Stimulated activated CD4-positive, alpha-beta T cell treated with anti-CD3 and anti-CD28 coated beads, TNF-alpha, amount 100 ng/mL, for 48 hours (primary cell): ENCODE results near the gene QKI.

ENCODE experiments used
- DNase-seq, 3 donors: peaks; one replicate each; pipeline ENCODE4 v3.0.0-alpha.2; 2020; ENCODE audit warnings: low read depth in 3 of 3

Gene QKI

DNA sequence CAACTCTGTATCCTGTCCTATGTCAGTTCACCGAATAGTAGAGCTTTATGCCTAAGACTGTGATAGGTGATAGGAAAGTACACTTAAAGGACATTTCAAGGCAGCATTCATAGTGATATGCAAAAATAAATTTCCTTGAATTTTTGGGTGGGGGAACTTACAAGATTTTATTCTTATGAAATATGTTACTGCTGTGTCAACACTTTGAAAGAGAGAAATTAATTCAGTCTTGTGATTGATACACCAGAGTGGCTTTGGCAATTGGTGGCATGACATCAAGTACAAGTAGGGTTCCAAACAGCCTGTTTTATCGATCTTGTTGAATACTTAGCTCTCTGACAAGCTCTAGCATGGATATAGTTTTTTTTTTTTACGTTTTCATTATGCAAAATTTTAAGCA lies 72.3 kb downstream of the QKI start:
- no peak for DNase-seq

DNA sequence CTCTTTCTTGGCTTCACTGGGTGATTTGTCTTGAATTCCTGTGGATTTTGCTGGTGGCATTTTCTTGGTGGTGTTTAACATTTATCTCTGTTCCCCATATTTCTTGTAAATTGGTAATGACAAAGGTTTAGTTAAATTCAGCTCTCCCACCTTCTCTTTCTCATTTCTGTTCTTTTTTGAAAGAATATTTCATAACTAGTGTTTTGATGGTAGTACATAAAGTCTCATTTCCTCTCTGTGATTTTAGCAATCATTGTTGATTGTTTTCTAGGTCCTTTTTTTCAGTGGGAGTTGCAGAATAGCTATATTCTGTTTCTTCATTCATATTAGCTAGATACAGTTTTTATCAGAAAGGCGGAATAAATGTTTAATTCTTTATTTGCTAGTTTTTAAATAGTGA lies 73.1 kb downstream of the QKI start:
- DNase-seq, result no peak

DNA sequence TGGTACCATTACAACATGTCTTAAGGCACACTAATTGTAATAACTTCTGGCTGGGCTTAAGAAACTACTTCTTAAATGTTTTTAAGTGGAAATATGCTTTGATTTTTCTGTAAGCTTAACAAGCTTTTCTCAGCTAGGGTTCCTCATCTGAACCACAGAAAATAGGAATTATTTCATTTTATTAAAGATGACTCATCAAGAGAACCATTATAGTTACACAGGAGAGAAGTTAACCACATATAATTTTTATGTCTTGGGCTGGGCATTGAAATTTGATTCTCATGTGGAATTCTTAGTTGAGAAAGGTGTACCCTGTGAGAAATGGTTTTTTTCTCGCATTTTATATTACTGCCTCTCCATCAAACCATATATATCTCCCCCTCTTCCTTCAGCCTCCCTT lies 75.1 kb downstream of the QKI start:
- DNase-seq, result no peak

DNA sequence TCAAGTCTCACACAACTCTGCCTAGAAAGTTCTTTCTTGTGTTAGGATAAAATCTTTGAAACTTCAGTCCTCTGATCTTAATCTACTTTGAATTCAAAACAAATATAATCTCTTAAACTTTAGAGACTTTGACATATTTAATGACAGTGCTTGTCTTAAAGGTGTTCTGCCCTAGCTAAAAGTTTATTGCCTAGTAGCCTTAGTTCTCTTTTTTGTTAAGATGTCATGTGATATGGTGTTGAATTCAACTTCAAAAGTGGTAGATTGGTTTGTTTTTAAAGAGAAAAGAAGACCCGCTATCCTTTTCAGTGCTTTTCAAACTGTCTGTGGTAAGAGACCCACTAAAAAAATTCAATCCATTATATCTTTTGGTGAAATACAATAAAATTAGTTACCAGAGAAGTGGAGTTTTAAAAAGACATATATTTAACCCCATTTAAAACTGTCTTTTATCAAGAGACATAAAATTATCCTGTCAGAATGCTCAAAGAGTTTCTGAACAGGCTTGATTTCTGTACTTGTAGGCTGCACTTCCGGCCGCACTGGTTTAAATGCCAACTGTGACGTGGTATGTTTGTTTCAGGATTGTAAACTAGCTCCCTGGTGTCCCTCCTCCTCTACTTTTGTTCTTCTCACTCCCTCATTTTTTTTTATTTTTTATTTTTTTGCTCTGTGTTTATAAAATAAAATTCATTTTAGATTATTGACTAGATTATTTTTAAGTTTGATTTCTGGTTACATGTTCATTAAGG lies 76.5 kb downstream of the QKI start:
- no peak for DNase-seq

DNA sequence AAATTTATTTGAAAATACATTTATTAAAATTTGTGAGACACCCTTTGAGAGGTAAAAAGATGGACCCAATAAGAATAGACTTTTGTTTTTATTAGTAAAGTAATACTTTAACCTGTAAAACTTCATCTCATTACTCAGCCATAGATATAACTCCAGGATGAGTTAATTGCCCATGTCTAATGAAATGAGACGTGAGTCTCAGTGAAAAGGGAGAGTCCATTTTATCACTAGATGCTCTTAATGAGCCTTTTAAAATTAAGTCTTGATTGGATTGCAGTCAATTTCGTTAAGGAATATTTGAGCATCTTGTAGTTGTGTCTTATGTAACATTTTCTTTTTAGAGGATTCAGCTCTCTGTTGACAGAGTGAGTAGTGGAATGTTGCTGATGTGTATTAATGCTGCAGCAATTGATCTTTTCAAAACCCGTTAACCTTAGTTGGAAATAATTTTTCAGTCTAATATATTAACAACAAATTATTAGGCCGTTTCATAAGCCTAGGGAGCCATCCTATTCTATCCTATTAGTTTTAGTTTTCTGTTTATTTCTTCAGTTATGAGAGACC lies 77.3 kb downstream of the QKI start:
- no peak for DNase-seq

DNA sequence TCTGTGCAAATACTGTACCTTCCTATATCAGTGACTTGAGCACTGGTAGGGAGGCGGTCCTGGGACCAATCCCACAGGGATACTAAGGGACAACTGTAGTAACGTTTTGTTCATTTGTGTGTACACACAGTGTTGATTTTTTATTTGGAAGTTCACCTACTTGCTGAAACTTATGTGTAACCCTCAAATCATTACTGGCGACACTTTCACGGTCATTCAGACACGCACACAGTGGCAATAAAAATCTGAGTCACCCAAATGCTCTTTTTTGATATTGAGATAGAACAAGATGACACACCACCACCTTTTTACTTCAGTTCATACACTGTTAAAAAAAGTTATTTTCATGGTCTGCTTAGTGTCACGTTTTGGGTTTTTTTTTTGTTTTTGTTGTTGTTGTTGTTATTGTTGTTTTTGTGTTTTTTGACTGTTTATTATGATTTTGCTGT lies 79.8 kb downstream of the QKI start:
- no peak for DNase-seq

DNA sequence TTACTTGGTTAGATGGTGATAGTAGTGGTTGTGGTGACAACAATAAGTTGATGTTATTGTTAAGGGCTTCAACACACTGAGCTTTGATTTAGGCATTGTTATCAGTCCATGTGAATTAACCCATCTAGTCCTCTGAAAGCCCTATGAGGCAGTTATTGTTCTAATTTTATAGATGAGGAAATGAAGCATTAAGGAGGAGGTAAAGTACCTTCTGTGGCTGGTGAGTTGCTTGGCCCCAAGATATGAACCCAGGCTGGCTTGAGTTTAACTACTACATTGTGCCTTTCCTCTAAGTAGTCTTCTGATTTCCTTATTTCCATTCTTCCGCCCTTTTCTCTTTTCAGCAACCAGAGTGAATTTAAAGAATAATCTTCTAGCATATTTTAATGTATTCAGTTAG lies 81.7 kb downstream of the QKI start:
- no peak for DNase-seq

DNA sequence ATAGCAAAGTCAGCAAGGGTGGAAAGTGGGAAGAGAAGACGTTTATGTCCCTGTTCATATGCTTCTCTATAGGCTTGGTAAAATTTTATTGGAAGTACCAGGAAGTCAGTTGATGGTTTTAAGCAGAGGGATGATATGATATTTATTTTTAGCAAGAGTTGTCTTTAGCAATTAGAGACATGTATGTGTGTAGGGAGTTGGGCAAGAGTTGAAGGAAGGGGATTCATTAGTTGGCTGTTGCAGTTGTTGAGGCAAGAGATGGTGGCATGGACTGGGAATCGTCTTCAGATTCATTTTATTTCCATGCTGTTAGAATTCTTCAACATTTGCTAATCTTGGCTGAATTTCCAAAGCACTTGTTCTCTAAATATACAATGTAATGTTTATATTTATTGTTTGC lies 85.6 kb downstream of the QKI start:
- DNase-seq, result no peak

DNA sequence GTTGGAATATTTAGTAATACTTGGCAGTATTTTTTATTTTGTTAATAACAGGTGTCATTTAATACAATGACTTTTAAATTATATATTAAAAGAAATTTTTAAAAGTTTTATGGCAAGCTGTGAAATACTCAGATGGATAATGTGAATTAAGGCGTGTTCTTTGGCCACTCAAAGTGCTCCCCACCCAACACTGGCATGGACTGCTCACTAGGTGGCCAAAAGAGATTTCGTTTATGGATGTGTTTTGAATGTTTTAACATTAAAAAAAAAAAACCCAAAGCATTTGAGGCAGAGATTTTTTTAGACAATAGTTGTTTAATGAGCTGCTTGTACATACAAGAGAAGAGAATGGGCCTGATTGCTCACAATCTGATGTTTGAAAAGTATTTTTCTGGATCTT lies 86.5 kb downstream of the QKI start:
- no peak for DNase-seq

DNA sequence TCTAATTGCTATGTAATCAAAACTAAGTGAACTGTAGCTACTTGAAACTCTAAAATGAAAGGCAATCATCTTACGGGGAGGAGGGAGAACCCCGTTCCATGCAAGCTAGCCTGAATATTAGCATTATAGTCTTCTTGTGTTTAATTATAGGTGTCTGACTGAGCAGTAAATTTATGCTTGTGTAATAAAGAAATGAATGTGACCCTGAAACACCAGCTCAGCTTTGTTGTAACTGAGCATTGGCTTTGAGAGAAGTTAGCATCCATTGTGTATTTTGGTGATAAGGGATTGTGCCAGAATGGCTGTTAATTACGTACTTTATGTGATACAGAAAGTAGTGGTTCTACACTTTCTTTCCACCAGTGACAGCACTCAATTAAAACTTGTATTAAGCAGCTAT lies 86.9 kb downstream of the QKI start:
- DNase-seq, result no peak

DNA sequence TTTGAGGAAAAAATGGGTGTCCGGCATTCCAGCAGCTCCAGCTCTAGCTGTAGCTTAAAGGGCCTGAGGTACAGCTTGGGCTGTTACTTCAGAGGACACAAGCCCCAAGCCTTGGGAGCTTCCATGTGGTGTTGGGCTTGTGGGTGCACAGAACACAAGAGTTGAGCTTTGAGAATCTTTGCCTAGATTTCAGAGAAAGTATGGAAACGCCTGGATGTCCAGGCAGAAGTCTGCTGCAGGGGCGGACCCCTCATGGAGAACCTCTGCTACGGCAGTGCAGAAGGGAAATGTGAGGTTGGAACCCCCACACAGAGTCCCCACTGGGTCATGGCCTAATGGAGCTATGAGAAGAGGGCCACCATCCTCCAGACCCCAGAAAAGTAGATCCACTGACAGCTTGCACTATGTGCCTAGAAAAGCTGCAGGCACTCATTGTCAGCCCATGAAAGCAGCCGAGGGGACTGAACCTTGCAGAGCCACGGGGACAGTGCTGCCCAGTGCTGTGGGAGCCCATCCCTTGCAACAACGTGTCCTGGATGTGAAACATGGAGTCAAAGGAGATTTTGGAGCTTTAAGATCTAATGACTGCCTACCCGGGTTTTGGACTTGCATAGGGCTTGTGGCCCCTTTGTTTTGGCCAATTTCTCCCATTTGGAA lies 90.6 kb downstream of the QKI start:
- DNase-seq, result no peak

DNA sequence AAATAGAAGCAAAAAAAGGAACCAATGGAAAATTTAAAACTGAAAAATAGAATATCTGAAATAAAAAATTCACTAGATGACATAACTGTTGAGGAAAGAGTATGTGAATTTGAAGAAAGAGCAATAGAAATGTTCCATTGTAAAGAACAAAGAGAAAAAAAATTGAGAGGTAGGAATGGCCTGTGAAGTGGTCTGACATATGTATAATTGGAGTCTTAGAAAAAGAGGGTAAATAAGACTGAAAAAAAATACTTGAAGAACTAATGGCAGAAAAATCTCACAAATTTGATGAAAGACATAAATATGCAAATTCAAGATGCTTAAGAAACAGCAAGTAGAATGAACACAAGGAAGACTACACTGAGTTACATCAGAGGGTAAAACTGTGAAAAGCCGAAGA lies 93.4 kb downstream of the QKI start:
- DNase-seq, result no peak

DNA sequence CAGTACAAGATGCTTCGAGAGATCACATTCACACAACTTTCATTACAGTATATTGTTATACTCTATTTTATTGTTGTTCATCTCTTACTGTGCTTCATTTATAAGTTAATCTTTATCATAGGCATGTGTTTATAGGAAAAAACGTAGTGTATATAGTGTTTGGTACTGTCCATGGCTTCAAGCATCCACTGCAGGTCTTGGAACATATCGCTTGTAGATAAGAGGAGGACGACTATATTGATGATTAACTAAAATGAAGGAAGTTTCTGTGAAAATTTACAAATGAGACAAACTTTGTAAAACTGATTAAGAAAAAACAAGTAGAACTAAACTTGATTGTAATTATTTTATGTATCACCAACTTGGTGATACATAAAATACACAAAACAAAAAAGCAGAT lies 98.5 kb downstream of the QKI start:
- DNase-seq, result no peak

DNA sequence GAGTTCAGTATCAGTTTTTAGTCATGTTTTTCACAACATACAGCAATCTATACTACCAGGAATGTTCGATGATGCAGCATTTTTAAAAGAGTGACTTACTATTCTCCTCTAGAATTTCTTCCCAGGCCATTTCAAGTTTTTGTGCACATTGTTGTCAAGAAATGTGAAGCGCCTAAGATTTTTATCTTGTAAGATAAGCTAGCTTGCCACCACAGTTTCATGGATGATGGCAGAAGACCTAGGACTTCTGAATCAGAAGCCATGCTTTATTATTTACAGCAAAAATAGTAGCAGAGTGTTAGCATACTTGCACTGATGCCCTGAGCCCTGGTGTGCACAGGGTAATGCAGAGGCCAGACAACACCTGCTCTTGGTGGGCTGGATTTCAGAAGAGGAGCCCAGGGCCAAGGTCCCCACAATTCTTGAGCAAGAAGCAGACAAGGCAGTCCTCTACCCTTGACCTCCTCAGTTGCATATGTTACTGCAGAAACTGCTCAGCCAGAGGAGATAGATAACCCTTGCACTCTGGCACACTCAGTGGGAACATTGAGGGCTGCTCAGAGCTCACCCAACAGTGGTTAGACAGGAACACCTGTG lies 99.2 kb downstream of the QKI start:
- no peak for DNase-seq

DNA sequence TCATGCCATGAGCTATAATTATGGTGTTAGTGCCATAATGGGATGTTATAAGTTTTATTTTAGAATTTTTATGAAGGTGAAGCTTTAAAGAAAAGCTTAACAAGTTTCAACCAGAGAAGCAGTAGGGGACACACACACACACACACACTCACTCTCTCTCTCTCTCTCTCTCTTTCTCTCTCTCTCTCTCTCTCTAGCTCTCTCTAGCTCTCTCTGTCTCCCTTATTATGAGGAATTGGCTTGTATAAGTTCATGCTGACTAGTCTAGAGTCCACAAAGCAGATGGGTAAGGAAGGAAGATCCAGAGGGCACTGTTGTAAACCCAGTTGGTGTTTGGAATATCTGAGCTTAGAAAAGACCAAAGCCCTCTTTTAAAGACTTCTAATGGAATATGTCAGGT lies 102.4 kb downstream of the QKI start:
- no peak for DNase-seq

DNA sequence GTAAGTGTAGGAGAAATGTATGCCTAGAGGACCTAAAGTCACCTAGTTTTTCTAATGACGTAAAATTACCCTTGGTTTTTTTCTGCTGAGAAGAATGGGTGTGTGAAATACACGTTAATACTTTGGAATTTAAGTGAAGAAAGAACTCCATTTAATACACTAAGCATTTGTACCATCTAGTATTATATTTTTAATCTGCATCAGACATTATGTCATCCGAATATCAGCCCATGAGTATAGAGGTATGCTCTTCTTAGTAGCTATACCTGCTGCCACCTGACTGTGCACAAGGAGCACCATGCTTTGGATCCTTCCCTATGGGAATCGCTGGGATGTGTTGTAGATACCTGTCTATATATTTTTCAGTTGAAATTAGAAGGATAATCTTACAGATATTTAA lies 106.4 kb downstream of the QKI start:
- no peak for DNase-seq

DNA sequence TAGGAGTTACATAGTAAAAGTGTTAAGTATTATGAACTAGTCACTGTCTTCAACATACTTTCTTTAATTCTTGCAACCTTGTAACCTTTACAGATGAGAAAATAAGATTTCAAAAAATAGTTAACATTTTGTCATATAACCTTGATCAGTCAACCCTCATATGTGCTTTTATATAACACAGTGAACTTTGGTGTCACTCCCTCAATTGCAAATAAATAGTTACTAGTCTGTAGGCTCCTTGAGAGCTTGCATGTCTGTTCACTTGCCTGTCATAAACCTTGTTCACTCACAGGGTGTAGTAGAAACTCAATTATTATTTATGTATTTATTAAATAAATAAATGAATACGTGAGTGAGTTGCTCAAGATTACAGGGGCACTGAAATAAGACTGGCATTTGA lies 107.5 kb downstream of the QKI start:
- DNase-seq, result no peak

DNA sequence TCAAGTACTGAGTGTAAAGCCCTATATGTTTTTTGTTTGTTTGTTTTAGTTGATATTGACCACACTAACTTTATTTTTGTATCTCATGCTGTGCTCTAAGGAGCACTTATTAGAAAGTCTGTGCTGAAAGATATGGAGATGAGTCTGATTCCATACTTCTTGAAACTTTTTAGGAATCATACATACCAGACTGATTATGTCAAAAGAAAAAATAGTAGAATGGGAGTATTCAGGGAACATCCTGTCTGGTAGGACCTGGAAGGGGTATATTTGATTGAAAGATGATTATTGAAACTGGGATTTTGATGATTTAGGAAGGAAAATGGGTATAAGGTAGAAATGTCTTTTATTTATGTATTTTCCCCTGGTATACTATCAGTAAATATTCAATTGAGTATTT lies 111.4 kb downstream of the QKI start:
- DNase-seq, result no peak

DNA sequence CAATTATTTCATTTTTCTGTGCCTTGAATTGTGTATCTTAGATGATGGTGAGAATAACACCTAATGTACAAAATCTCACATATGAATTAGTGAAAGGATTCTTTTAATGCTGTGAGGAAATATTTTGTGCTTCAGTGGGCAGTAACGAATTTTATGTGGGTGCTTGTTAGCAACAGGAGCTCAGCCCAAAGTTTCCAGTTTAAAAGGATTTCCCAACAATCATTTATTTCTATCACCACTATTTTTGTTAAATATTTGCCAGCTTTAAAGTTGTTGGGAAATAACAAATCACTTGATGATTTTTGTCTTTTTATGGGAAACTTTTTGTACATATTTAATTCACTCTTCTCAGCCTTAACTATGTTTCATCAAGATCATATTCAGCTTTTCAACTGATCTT lies 111.8 kb downstream of the QKI start:
- no peak for DNase-seq

DNA sequence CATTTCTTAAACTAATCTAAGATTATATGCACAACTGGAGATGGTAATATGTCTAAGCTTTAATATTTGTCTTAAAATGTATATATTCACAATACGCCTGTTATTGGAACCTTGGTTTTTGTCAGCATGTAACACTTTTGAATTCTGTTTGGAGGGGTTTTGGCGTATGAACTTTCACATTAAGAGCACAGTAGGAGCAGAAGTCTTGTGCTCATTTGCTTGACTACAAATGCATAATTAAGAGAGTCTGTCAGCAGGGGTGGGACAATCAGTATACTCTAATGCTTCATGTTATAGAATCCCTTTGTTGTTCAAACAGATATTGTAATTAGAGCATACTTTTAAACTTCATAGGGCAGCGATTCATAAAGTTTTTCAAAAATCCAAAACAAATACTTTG lies 112.8 kb downstream of the QKI start:
- no peak for DNase-seq

DNA sequence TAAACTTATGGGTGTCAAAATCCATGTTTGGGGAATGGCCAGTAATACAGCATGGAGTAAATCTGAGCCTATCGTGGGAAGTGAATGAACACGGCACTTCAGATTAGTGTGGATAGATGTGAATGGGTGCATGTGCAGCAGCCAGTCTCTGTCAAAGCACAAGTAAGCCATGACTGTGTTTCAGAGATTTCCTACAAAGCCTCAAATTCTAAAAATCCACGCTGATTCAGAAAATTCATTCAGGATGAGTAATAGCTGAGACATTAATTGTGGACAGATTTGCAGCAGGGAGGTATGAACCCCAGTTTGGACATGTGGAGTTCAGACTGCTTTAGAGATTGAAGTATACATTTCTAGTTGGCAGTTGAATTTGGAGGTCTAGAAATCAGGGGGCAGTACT lies 115.1 kb downstream of the QKI start:
- DNase-seq, result no peak

DNA sequence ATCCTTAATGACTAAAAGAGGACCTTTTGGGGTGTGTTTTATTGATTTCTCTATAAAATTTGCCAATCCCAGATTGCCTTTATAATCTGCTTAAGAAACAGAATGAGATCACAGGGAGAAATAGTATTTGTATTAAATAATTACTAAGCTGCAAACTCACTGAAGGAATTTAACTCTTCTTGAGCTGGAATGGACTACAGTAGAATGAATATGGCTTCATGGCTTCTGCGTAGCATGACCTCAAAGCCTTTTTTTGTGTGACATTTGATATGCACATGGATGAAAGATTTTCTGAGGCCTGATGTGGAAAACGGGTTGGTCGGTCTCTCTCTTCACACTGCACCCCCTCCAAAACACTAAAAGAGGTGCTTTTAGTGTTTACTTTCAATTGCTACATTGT lies 115.9 kb downstream of the QKI start:
- no peak for DNase-seq

DNA sequence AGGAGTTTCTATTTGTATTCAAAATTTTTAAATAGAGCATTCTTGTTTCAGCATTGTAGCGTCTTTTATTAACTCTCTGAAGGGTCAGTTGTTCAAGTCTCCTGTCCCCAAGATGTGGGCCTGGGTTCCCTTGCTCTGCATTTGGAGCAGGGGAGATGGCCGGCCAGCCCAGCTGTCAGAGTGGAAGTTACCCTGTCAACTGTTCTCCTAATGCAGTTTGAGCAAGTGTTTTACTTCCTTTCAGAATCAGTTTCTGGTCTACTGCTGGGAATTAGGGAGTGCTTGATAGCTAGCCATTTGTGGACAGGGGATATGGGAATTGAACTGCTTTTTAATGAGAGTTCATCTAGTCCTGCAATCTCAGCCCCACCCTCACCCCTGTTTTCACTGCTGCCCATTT lies 116.6 kb downstream of the QKI start:
- DNase-seq, result no peak
